Measurements from ENCODE around the gene MYH6. TPM values are rescaled to one million over a fixed set of nuclear protein-coding genes. Genes with fewer than 3 reads are reported as not detected.

MYH6 gene
- total RNA-seq, 1 donor, result not detected

DNA sequence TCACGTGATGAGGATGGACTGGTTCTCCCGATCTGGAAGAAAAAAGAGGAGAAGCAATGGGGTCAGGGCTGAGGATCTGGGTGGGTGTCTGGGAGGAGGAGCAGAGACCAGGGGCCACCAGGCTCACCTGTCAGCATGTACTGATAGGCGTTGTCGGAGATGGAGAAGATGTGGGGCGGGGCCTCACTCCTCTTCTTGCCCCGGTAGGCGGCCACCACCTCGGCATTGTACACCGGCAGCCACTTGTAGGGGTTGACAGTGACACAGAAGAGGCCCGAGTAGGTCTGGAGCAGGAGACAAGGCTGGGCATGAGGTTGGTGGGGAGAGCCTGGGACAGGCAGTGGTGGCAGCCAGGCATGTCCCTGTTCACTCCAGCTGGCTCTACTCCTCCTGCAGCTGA is 3.0 kb downstream of the MYH6 start:
- H2AFZ ChIP-seq (ENCODE audit: low read length), result no peak overlapping the region
- peak; percentile 49 for DNase-seq (ENCODE audit: insufficient read length, low spot score, missing footprints)
- no peaks in the 10 kb centered on the region for H3K79me2 ChIP-seq (ENCODE audit: insufficient read depth, low read length)
- no peaks in the 10 kb centered on the region for H3K27me3 ChIP-seq (ENCODE audit: insufficient read depth, low read length)
- H3K27ac ChIP-seq (ENCODE audit: low read depth, low read length), result no peak overlapping the region
- no peak overlapping the region for H3K4me3 ChIP-seq (ENCODE audit: insufficient read depth, low read length)
- H3K36me3 ChIP-seq (ENCODE audit: insufficient read depth, low read length), result no peaks in the 10 kb centered on the region
- no peaks in the 10 kb centered on the region for H3K4me1 ChIP-seq (ENCODE audit: insufficient read depth, low read length)
- no peaks in the 10 kb centered on the region for H3K9me3 ChIP-seq (ENCODE audit: low read depth, low read length)
- H3K4me2 ChIP-seq (ENCODE audit: insufficient read depth, low read length), result no peak overlapping the region
- TF ChIP-seq, protein P1, sequence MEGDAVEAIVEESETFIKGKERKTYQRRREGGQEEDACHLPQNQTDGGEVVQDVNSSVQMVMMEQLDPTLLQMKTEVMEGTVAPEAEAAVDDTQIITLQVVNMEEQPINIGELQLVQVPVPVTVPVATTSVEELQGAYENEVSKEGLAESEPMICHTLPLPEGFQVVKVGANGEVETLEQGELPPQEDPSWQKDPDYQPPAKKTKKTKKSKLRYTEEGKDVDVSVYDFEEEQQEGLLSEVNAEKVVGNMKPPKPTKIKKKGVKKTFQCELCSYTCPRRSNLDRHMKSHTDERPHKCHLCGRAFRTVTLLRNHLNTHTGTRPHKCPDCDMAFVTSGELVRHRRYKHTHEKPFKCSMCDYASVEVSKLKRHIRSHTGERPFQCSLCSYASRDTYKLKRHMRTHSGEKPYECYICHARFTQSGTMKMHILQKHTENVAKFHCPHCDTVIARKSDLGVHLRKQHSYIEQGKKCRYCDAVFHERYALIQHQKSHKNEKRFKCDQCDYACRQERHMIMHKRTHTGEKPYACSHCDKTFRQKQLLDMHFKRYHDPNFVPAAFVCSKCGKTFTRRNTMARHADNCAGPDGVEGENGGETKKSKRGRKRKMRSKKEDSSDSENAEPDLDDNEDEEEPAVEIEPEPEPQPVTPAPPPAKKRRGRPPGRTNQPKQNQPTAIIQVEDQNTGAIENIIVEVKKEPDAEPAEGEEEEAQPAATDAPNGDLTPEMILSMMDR (IDR thresholded peaks at IDR 0.05; ENCODE audit: extremely low read depth, low read depth, low read length), result no peak
- no peaks in the 10 kb centered on the region for H4K20me1 ChIP-seq (ENCODE audit: insufficient read depth, low read length)

DNA sequence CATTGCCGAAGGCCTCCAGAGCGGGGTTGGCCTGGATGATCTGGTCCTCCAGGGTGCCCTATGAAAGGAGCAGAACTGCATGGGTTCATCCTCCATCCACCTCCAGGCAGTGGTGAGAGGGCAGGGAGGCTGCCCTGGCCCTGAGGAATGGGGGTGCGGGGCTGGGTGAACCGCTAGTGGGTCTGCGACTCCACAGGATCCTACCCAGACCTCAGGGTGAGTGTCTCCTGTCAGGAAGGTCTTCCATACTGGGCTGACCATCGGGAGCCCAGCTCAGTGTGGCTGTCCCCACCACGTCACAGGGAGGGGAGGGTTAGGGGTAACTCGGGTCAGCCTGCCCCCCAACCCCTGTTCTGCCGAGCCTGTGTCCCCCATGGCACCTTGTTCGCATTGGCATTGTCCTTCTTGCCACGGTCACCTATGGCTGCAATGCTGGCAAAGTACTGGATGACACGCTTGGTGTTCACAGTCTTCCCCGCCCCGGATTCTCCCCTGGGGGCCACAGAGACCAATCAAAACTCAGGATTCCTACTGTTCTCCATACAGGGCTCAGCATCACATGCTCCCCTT is 3.7 kb downstream of the MYH6 start:
- no peak overlapping the region for H3K4me3 ChIP-seq (ENCODE audit: insufficient read depth, low read length)
- DNase-seq (ENCODE audit: insufficient read length, low spot score, missing footprints), result peak; percentile 82
- TF ChIP-seq, protein P1 (IDR thresholded peaks at IDR 0.05; ENCODE audit: extremely low read depth, low read depth, low read length), result no peak
- H2AFZ ChIP-seq (ENCODE audit: low read length), result no peak overlapping the region
- H3K4me1 ChIP-seq (ENCODE audit: insufficient read depth, low read length), result no peaks in the 10 kb centered on the region
- H3K27me3 ChIP-seq (ENCODE audit: insufficient read depth, low read length), result no peaks in the 10 kb centered on the region
- H4K20me1 ChIP-seq (ENCODE audit: insufficient read depth, low read length), result no peaks in the 10 kb centered on the region
- H3K27ac ChIP-seq (ENCODE audit: low read depth, low read length), result no peak overlapping the region
- H3K4me2 ChIP-seq (ENCODE audit: insufficient read depth, low read length), result no peak overlapping the region
- no peaks in the 10 kb centered on the region for H3K9me3 ChIP-seq (ENCODE audit: low read depth, low read length)
- no peaks in the 10 kb centered on the region for H3K79me2 ChIP-seq (ENCODE audit: insufficient read depth, low read length)
- H3K36me3 ChIP-seq (ENCODE audit: insufficient read depth, low read length), result no peaks in the 10 kb centered on the region

DNA sequence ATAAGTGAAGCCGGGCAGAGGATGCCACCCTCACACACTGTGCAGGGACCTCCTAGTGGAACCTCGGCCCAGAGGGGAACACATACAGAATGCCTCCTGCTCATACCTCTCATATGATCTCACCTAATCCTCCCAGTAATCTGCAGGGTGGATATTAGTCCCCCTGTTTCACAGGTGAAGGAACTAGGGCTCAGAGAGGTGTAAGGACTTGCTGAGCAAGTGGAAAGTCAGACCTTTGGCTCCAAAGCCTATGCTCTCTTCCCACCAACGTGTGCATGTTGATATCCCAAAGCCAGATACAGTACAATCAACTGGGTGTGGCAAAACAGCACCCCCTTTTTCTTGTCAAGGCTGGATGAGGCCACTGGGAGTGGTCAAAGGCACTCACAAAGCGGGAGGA is 4.2 kb downstream of the MYH6 start:
- peak; percentile 61 for DNase-seq (ENCODE audit: insufficient read length, low spot score, missing footprints)
- H3K36me3 ChIP-seq (ENCODE audit: insufficient read depth, low read length), result no peaks in the 10 kb centered on the region
- no peaks in the 10 kb centered on the region for H3K79me2 ChIP-seq (ENCODE audit: insufficient read depth, low read length)
- H4K20me1 ChIP-seq (ENCODE audit: insufficient read depth, low read length), result no peaks in the 10 kb centered on the region
- no peaks in the 10 kb centered on the region for H3K4me1 ChIP-seq (ENCODE audit: insufficient read depth, low read length)
- no peaks in the 10 kb centered on the region for H3K9me3 ChIP-seq (ENCODE audit: low read depth, low read length)
- no peak overlapping the region for H3K4me2 ChIP-seq (ENCODE audit: insufficient read depth, low read length)
- no peaks in the 10 kb centered on the region for H3K27me3 ChIP-seq (ENCODE audit: insufficient read depth, low read length)
- H3K4me3 ChIP-seq (ENCODE audit: insufficient read depth, low read length), result no peak overlapping the region
- H2AFZ ChIP-seq (ENCODE audit: low read length), result no peak overlapping the region
- TF ChIP-seq, protein P1 (IDR thresholded peaks at IDR 0.05; ENCODE audit: extremely low read depth, low read depth, low read length), result no peak
- no peak overlapping the region for H3K27ac ChIP-seq (ENCODE audit: low read depth, low read length)

DNA sequence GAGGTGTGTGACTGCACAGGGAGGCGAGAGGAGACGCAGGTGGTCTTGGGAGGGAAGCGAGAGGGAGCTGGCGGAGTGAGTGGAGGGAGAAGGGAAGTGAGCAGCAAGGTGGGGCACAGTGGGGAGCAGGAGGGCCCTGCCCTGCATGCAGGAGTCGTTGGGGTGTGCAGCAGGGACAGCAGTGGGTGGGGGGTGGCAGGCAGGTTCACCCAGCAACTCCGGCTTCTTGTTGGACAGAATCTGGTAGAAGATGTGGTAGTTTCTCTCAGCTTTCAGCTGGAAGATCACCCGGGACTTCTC is 5.0 kb downstream of the MYH6 start:
- Histone ChIP-seq H3K79me2 (ENCODE audit: insufficient read depth, low read length) (no peaks in the 10 kb centered on the region), H3K27me3 (ENCODE audit: insufficient read depth, low read length) (no peaks in the 10 kb centered on the region), H3K36me3 (ENCODE audit: insufficient read depth, low read length) (no peaks in the 10 kb centered on the region), H4K20me1 (ENCODE audit: insufficient read depth, low read length) (no peaks in the 10 kb centered on the region), H2AFZ (ENCODE audit: low read length) (no peak overlapping the region), H3K4me2 (ENCODE audit: insufficient read depth, low read length) (no peak overlapping the region), H3K4me1 (ENCODE audit: insufficient read depth, low read length) (no peaks in the 10 kb centered on the region), H3K9me3 (ENCODE audit: low read depth, low read length) (no peaks in the 10 kb centered on the region), H3K4me3 (ENCODE audit: insufficient read depth, low read length) (no peak overlapping the region), H3K27ac (ENCODE audit: low read depth, low read length) (no peak overlapping the region)
- TF ChIP-seq, protein P1 (IDR thresholded peaks at IDR 0.05; ENCODE audit: extremely low read depth, low read depth, low read length), result no peak
- peak; percentile 81 for DNase-seq (ENCODE audit: insufficient read length, low spot score, missing footprints)
